HEK293T (cell line): ENCODE measurements around the gene KRT85.
"Not testable (repeated sequence)": the region's sequence is repeated elsewhere in the genome, so short reads cannot be mapped to it uniquely, and the experiment has no call there.

Experiments
- CTBP1 ChIP-seq: fragments of 450-650 bp; IDR thresholded peaks from 2 replicates; pipeline ENCODE4 v1.6.1; 2016; ENCODE audit warnings: borderline replicate concordance
- ELF4 ChIP-seq: fragments of 450-650 bp; IDR thresholded peaks from 2 replicates; pipeline ENCODE4 v1.6.1; 2017; ENCODE audit warnings: antibody characterized with exemption
- FOXM1 ChIP-seq: fragments of 450-650 bp; IDR thresholded peaks from 2 replicates; pipeline ENCODE4 v1.6.1; 2017; ENCODE audit warnings: mild to moderate bottlenecking, borderline replicate concordance
- LEF1 ChIP-seq: fragments of 450-650 bp; IDR thresholded peaks from 2 replicates; pipeline ENCODE4 v1.6.1; 2017; ENCODE audit warnings: mild to moderate bottlenecking, borderline replicate concordance
- SUZ12 ChIP-seq: fragments of 450-650 bp; IDR thresholded peaks from 2 replicates; pipeline ENCODE4 v1.6.1; 2016; ENCODE audit warnings: mild to moderate bottlenecking
- TARDBP ChIP-seq: fragments of 450-650 bp; IDR thresholded peaks from 2 replicates; pipeline ENCODE4 v1.6.1; 2016
- TF ChIP-seq, protein P1 (sequence below): fragments of 450-650 bp; IDR thresholded peaks from 2 replicates; pipeline ENCODE4 v1.6.1; 2016

DNA sequence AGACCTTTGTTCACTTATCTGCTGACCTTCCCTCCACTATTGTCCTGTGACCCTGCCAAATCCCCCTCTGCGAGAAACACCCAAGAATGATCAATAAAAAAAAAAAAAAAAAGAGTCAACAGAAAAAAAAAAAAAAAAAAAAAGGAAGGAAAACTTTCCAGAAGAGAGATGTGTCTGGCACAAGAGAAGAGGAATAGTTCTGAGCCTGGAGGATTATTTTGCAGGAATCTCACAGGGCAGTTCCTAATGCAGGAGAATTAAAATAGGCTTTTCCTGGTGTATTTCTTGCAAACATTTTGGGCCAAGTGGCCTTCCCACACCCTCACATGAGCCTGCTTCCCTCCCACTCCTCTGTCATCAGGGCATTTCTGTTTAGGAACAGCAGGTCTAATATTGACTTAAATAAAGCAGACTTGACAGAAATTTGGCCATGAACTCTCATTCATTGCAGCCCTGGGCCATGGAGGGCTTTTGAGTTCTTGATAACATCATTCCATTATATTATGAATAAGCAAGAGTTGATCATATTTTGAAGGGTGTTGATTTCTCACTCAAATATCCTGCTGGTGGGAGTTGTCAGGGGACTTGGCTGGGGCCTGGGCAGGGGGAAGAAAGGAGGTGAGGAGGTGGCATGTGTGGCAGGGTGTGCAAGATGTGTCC lies 43.4 kb upstream of the KRT85 start:
- not testable (repeated sequence) for TF ChIP-seq CTBP1, SUZ12, LEF1, TARDBP, FOXM1, ELF4
- TF ChIP-seq, protein P1, sequence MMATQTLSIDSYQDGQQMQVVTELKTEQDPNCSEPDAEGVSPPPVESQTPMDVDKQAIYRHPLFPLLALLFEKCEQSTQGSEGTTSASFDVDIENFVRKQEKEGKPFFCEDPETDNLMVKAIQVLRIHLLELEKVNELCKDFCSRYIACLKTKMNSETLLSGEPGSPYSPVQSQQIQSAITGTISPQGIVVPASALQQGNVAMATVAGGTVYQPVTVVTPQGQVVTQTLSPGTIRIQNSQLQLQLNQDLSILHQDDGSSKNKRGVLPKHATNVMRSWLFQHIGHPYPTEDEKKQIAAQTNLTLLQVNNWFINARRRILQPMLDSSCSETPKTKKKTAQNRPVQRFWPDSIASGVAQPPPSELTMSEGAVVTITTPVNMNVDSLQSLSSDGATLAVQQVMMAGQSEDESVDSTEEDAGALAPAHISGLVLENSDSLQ: not testable (repeated sequence)
